Renal cortex interstitium (tissue), 11 donors: ENCODE data around the gene COL9A1. TPM values are rescaled to one million over a fixed set of nuclear protein-coding genes. Genes with fewer than 3 reads are reported as not detected.

Experiments
- DNase-seq, 11 donors: peaks; one replicate each; pipeline ENCODE4 v3.0.0-alpha.2; 2013; ENCODE audit warnings: low read depth in 9 of 11, low spot score in 4 of 11; ENCODE audit errors: extremely low read depth in 1 of 11
- polyA plus RNA-seq, 3 donors: library from polyadenylated mRNA; unstranded; fragments of 120-200 nt; gene quantifications; one replicate each; pipeline ENCODE4 v1.2.1, GENCODE V29; 2013; ENCODE audit not compliant: insufficient read length in 3 of 3

The COL9A1 gene
- polyA plus RNA-seq, 3 donors: 33.0 to 39.5 (median 37.5) TPM

DNA sequence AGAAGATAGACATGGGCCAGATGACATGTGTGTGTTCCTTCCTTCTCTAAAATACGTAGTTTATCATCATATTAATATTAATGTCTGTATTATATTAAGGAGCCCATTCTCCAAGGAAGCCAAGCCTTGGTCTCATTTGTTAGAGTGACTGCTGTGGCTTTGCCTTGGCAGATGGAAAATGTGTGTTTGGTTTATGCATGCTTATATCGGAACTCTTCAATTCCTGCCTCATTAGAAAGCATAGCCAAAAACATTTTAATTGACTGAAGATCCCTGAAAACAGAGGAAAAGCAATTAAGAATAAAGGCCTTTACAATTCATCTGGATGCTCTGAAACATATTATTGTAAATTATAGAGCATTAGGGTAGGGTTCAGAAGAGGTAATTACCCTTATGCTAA is 106.4 kb downstream of the COL9A1 start:
- no peak for DNase-seq

DNA sequence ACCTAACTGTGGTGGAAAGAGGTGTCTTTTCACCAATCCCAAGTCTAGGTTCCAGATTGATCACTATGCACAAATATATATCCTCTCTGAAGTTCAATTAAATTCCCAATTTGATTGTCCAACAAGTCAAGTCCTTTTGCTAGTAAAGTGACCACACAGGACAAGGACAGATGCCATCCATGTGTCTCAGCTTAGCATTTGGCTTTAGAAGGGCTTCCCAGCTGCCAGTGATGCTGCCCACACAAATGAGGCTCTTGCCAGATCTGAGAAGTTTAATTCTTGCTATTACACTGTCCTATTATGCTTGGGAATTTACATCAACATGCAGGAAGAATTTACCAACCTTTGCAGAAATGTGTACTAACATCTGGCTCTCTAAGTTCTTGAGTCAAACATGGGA is 108.5 kb downstream of the COL9A1 start:
- no peak for DNase-seq

DNA sequence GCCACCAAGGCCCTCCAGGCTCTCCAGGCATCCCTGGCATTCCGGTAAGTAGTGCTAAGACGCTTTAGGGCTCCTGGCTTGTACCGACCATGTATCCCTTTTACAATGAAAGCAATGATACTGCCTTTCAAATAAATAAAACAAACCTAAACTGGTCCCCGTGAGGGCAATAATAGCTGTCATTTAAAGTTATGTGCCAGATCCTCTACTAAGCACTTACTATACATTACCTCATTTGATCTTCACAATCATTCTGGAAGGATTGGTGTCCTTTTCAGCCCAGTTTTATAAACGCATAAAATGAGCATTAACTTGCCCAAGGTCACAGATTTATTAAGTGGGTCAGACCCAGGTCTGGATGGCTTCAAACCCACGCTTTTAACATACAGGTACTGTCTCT is 114.7 kb downstream of the COL9A1 start:
- DNase-seq: no peak

DNA sequence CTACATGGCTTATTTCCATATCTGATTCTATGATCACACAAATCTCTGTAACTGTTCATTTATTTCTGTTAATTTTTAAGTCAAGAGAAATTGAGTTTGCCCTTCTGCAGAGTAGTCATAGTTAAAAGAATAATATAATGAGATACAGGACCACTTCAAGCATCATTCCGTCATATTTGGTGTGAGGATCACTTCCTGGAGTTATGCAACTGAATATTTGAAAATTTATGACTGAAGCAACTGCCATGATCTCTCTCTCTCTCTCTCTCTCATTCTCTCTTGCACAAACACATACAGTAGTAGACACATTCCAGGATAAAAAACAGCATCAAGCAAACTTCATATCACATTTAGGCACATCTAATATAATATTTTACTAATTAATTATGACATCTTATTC is 116.4 kb downstream of the COL9A1 start:
- DNase-seq: no peak

DNA sequence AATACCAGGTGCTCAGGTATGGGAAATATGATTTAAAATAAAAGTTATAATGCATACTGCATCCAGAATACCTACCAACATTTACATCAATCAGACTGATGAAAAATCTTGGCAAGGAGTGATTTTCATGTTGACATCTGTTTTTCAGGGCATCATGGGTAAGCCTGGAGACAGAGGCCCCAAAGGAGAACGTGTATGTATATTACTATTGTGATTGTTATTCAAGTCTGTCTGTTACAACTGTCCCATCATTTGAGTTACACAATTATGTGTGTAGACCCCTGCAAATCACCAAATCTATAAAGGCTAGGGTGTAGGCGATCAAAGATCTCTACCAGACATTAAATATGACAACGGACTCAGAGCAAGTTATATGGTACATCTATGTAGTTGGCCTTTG is 118.2 kb downstream of the COL9A1 start:
- DNase-seq: no peak

DNA sequence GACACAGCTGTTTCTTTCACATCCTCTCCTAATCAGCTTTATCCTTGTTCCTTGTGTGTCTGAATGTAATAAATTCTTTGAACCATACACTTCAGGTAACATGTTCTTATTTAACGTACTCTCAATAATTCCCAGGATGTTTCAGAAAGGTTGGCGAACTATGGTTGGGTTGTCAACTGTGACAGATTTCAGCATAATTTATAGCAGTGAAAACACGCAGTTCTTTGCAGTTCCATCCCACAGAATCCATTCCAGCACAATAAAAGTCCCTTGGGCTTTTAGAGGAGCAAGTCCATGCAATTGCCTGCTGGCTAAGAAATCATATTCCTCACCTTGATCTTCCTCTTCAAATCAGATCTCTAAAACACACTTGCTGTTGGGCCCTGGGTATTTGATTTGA is 119.3 kb downstream of the COL9A1 start:
- peak in 3 of 11 donors; percentile 1 to 6 (median 3) for DNase-seq

DNA sequence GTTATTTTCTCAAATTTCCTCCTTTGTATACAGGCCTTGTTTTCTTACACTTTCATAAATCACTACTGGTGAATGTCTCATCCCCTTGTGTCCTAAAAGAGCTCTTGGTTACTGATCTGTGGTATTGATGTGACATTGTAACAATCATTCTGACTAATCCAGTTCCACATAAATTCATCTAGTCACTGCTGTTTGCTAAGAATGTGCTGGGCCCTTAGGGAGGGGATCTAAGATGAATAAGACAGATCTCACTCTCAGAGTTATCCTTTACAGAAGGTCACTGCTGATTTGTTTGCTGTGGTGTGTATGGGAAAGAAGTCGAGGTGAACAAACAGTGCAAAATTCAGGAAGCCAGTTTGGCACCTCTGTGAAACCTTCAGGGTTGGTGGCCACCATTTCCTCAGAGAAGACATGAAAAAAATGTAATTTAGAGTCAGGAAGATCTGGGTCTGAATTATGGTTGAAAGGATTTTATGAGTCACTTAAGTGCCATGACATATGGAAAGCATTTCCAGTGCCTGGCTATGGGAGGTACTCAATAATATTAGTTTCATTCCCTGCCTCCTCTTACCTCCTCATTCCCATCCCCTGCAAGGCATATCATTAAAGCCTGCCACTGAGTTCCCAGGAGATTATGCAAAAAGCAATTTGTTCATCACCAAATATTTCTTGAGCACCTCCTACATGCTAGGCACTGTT is 121.8 kb downstream of the COL9A1 start:
- DNase-seq: no peak

DNA sequence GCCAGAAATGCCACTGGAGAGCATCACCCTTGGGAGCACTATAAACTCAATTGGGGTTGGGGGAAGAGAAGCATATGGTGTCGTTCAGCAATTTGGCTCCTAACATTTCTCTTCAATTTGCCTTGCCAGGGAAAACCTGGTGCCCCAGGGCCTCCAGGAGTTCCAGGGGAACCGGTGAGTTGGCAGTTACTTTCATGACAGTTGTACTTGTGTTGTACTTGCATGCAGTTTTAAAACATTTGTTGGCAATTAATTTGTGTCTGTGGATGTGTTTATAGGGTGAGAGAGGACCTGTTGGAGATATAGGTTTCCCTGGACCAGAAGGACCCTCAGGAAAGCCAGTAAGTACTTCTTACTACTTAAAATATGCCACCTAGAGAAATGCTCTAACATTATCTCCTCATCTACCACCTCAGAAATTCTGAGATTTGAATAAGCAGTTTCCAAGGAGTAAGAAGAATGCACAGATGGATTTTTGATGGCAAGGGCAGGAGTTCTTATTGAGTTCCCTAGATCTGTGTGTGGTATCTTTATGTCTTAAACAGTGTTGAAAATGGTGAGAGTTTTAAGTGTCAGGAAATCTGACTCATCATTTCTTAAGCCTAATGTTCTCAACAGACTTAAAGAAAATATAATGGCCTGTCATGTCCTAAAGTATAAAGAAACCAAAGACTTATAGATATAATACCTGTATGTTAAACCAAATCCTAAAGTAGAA is 122.5 kb downstream of the COL9A1 start:
- DNase-seq: no peak

DNA sequence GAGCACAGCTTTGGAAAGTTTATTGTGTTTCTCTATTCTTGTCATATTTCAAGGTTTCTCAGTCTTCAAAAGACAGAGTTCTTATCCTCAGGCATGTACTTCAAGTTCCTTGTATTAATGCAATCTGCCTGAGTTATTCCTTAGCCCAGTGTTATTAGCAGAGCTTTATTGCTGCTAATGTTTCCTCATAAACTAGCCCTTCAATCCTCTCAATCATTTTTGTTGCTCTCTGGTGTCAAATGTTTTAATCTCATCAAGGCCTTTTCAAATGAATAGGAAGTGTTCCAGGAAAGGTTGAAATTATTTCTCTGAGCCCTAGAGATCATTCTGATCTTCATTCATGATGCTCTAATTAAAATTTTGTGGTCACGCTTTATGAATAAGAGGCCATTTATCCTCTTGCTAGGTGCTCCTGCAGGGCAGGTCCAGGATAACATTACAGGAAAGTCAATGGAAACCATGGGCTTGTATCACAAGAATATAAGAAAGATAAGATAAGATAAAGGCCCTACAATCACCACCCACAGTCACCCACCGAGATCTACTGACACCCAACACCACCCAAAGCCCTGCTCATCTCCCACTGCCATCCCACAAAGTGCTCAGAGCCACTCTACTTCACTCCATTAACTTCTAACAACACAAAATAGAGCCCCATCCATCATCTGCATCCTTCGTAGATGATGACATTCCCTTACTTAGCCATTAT is 125.9 kb downstream of the COL9A1 start:
- no peak for DNase-seq

DNA sequence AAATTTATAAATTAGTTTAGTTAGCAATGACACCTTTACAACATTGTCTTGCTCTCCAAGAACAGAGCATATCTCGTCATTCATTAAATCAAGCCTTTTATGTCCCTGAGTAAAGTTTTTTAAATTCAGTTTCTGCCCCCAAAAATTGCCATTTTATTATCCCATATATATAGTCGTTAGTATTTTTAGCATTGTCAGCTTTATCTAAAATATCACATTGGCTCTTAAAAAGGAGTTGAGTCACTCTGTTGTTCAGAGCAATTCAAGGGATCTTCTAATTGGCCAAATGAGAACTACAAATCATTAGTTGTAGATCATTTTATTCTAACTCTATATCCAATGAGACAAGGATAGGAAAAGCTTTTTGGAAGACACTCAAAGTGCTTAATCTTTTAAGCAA is 127.1 kb downstream of the COL9A1 start:
- no peak for DNase-seq

DNA sequence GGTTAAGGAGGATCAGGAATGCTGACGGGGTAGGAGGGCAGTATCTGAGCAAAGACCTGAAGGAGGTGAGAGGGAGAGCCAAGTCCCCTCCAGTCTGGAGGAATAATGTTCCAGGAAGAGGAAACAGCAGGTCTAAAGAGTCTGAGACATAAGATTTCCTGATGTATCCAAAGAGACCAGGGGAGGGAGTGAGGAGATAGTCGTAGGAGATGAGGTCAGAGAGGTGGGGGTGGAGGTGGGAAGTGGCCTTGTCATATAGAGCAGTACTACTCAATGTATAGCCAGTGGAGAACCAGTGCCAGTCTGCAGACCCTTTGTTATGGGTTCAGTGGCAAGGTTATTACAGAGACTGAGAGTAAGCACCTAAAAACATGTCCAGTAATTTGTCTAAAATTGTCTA is 130.6 kb downstream of the COL9A1 start:
- DNase-seq: no peak

DNA sequence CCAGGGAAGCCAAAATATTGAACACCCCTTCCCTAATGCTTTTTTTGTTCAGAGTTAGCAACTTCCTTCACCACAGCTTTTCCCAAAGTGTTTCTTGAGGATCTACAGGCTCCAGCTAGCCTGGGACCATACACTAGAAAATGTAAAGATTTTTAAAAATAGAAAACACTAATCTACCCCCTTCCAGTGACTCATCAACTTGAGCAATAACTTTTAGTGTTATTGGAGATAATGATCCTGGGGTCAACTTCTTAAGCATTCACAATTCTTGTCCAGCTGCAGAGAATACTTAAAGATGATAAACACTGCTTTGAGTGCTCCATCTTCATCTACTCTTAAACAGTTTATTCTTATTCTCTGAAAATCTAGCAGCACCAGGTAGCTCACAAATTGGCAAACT is 131.6 kb downstream of the COL9A1 start:
- no peak for DNase-seq

DNA sequence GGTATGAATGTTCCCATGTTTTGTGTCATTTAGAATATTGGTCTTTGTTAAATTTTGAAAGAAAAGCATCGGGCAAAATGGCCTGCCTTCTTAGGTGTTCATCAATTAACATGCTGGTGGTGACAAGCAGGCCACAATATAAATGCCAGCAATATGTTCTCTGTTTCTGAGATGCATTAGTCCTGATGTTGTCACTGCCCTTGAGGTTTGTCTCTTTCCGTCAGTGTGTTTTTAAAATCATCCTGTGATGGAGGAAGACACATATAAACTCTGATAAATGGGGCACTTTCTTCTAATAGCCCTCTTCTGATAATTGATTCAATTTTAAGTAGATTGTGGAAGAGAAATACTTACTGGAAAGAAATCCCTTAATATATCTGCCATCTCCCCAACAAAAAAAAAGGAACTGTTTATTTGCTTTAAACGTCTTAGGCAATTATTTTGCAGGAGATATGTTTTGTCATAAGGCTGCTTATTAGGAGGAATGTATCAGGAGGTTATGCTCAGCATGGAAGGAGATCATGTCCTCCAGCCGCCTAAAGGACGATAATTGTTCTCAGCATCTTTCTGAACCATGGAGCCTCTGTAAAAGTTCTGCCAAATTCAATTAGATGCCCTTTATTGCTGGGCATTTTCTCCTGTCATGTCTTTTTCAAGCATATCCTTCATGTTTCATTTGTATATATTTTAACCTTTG is 134.1 kb downstream of the COL9A1 start:
- DNase-seq: no peak

Other genes starting within 250 kb of the COL9A1 start
- 10 to 100 TPM; 21.0 to 33.8 (median 28.4) TPM for gene FAM135A, start 110.4 kb upstream of the COL9A1 start, polyA plus RNA-seq